ENCODE results near the gene CYSRT1. TPM values are rescaled to one million over a fixed set of nuclear protein-coding genes. Genes with fewer than 3 reads are reported as not detected.

The CYSRT1 gene
- total RNA-seq, 4 donors from 2014 or later, result 0.34 TPM; not detected in 3

GRCh38 chr9:137215196-137215986 is 9.6 kb upstream of the CYSRT1 start:
- no peak for TF ChIP-seq CTCF (IDR thresholded peaks at IDR 0.05; ENCODE audit: low read depth)

- TF ChIP-seq CTCF (IDR thresholded peaks at IDR 0.05; ENCODE audit: low read depth), result no peak
Observed at GRCh38 chr9:137216188-137216965, 8.6 kb upstream of the CYSRT1 start.

GRCh38 chr9:137217276-137218211 is 7.4 kb upstream of the CYSRT1 start:
- TF ChIP-seq CTCF (IDR thresholded peaks at IDR 0.05; ENCODE audit: low read depth), result no peak

- no peak for TF ChIP-seq CTCF (IDR thresholded peaks at IDR 0.05; ENCODE audit: low read depth)
Observed at GRCh38 chr9:137218212-137218753, 6.7 kb upstream of the CYSRT1 start.

GRCh38 chr9:137218754-137219271 is 6.2 kb upstream of the CYSRT1 start:
- no peak for TF ChIP-seq CTCF (IDR thresholded peaks at IDR 0.05; ENCODE audit: low read depth)

GRCh38 chr9:137219757-137220316 is 5.1 kb upstream of the CYSRT1 start:
- no peak for TF ChIP-seq CTCF (IDR thresholded peaks at IDR 0.05; ENCODE audit: low read depth)

Measured in subcutaneous adipose tissue (tissue), 4 donors.